Keratinocyte (primary cell): ENCODE measurements around the gene HDAC7. TPM values are rescaled to one million over a fixed set of nuclear protein-coding genes. Genes with fewer than 3 reads are reported as not detected.

ENCODE experiments used
- DNase-seq: peaks from one replicate; pipeline ENCODE4 v3.0.0-alpha.2; 2011; ENCODE audit warnings: low read depth, missing footprints, low spot score
- FAIRE-seq: peaks from 2 replicates; lab custom pipeline; 2011; peaks lifted over from hg19 to GRCh38; lab: Jason Lieb, UNC
- H2AFZ ChIP-seq: 2 replicates; pipeline ENCODE4 v1.6.0; 2012; ENCODE audit warnings: low read length, control low read depth, inconsistent platforms; ENCODE audit not compliant: control insufficient read depth
- H3K27ac ChIP-seq: 2 replicates; pipeline ENCODE4 v1.5.1; 2011; ENCODE audit warnings: low read length; ENCODE audit not compliant: control insufficient read depth, insufficient read depth
- H3K27me3 ChIP-seq: 3 replicates; pipeline ENCODE4 v1.6.0; 2011; ENCODE audit warnings: low read length; ENCODE audit not compliant: control insufficient read depth, insufficient read depth; ENCODE audit errors: extremely low read depth
- H3K36me3 ChIP-seq, 2 experiments: 2 replicates in 1 of 2; 3 replicates in 1 of 2; pipeline ENCODE4 v1.5.1; 2011; ENCODE audit warnings: low read length in 2 of 2, mild to moderate bottlenecking in 1 of 2; ENCODE audit not compliant: control insufficient read depth in 2 of 2, insufficient read depth in 2 of 2; ENCODE audit errors: extremely low read depth in 1 of 2
- H3K4me1 ChIP-seq: 3 replicates; pipeline ENCODE4 v1.5.1; 2011; ENCODE audit warnings: low read length; ENCODE audit not compliant: control insufficient read depth, insufficient read depth; ENCODE audit errors: extremely low read depth
- H3K4me2 ChIP-seq: 3 replicates; pipeline ENCODE4 v1.6.0; 2011; ENCODE audit warnings: low read depth, low read length; ENCODE audit not compliant: control insufficient read depth, insufficient read depth; ENCODE audit errors: extremely low read depth
- H3K4me3 ChIP-seq, 3 experiments: fragments of 200-600 bp in 1 of 3; sonication (generic) in 1 of 3; 2 replicates in 2 of 3; 3 replicates in 1 of 3; pipeline ENCODE4 v1.5.1; 2011 to 2016; ENCODE audit warnings: low read length in 3 of 3, mild to moderate bottlenecking in 3 of 3, control low read depth in 2 of 3, inconsistent platforms in 1 of 3, low read depth in 1 of 3, mixed read lengths in 1 of 3, mixed run types in 1 of 3, moderate library complexity in 1 of 3; ENCODE audit not compliant: control insufficient read depth in 2 of 3, insufficient read depth in 2 of 3; ENCODE audit errors: extremely low read depth in 1 of 3
- H3K79me2 ChIP-seq: 2 replicates; pipeline ENCODE4 v1.6.0; 2012; ENCODE audit warnings: low read length; ENCODE audit not compliant: control insufficient read depth, insufficient read depth
- H3K9ac ChIP-seq: 3 replicates; pipeline ENCODE4 v1.6.0; 2011; ENCODE audit warnings: low read length; ENCODE audit not compliant: control insufficient read depth, insufficient read depth; ENCODE audit errors: extremely low read depth
- H3K9me1 ChIP-seq: 3 replicates; pipeline ENCODE4 v1.6.0; 2011; ENCODE audit warnings: low read length; ENCODE audit not compliant: control insufficient read depth, insufficient read depth; ENCODE audit errors: extremely low read depth
- H3K9me3 ChIP-seq: 2 replicates; pipeline ENCODE4 v1.5.1; 2012; ENCODE audit warnings: low read depth, low read length; ENCODE audit not compliant: control insufficient read depth
- H4K20me1 ChIP-seq: 3 replicates; pipeline ENCODE4 v1.6.0; 2011; ENCODE audit warnings: low read length; ENCODE audit not compliant: control insufficient read depth, insufficient read depth; ENCODE audit errors: extremely low read depth
- CTCF ChIP-seq, 3 experiments: IDR thresholded peaks in 1 of 3; conservative IDR thresholded peaks in 1 of 3; optimal IDR thresholded peaks in 1 of 3; 2 replicates in 2 of 3; 3 replicates in 1 of 3; pipeline versions ENCODE3 to v1.5.1; 2011; ENCODE audit warnings: low read length in 3 of 3, mild to moderate bottlenecking in 3 of 3, moderate library complexity in 2 of 3, control low read depth in 1 of 3, inconsistent platforms in 1 of 3; ENCODE audit not compliant: insufficient read depth in 2 of 3; ENCODE audit errors: extremely low read depth in 1 of 3
- EZH2 ChIP-seq: IDR thresholded peaks from one replicate; pipeline ENCODE4 v1.6.1; 2012; ENCODE audit warnings: inconsistent platforms, mild to moderate bottlenecking, low read length, moderate library complexity
- dilution Hi-C: fragments of 300-500 bp; cut with MboI; formaldehyde crosslinking; loops from one replicate; pipeline ENCODE4 v1.7.0; 2020; ENCODE audit warnings: low sequenced_read_pairs; ENCODE audit not compliant: extremely low pct_ligation_motif_present
- polyA plus RNA-seq, 5 experiments: library from polyadenylated mRNA; depleted of rRNA in 3 of 5; stranded (reverse) in 3 of 5; stranded (forward) in 1 of 5; unstranded in 1 of 5; fragments of >200 nt; gene quantifications; 1 replicate in 1 of 5; 2 replicates in 3 of 5; 3 replicates in 1 of 5; pipeline versions ENCODE4 v1.2.1 to v1.2.3, GENCODE V29; 2011 to 2012; ENCODE audit warnings: missing spikeins in 2 of 5, low read depth in 1 of 5, low replicate concordance in 1 of 5

Gene HDAC7
- polyA plus RNA-seq, 1 donor (not counting 4 experiments of a cell fraction or from before 2014, with no cell fraction given) = 17.0 TPM

GRCh38 chr12:47789712-47790489 lies 29.8 kb downstream of the HDAC7 start:
- no peak for DNase-seq
- H3K4me1 ChIP-seq = no peaks in the 10 kb centered on the region

GRCh38 chr12:47789141-47789540 lies 30.6 kb downstream of the HDAC7 start:
- dilution Hi-C loops = no loop called here
- Histone ChIP-seq H3K4me3 (no peak overlapping the region), H3K27me3 (no peaks in the 10 kb centered on the region), H3K27ac (no peak overlapping the region), H3K4me2 (no peak overlapping the region), H4K20me1 (no peaks in the 10 kb centered on the region), H3K36me3 (peaks cover 60 to 61% of the 10 kb centered on the region in 2 experiments), H3K9ac (no peak overlapping the region), H3K79me2 (no peaks in the 10 kb centered on the region), H3K9me1 (no peaks in the 10 kb centered on the region), H3K9me3 (no peaks in the 10 kb centered on the region), H3K4me1 (no peaks in the 10 kb centered on the region), H2AFZ (no peak overlapping the region)
- no peak for TF ChIP-seq CTCF (optimal IDR thresholded peaks at IDR 0.05 in 1 of 3, IDR thresholded peaks at IDR 0.05 in 1 of 3, conservative IDR thresholded peaks at IDR 0.05 in 1 of 3; ENCODE audit: extremely low read depth in 1 of 3, insufficient read depth in 2 of 3, low read length in 3 of 3)
- no peak for TF ChIP-seq EZH2
- no peak for FAIRE-seq
- DNase-seq = no peak

More at GRCh38 chr12:47789712-47790489, 29.8 kb downstream of the HDAC7 start:
- no peak overlapping the region for H3K9ac ChIP-seq
- no peaks in the 10 kb centered on the region for H3K9me3 ChIP-seq
- no peak overlapping the region for H3K4me3 ChIP-seq
- H3K9me1 ChIP-seq = no peaks in the 10 kb centered on the region
- no peaks in the 10 kb centered on the region for H3K79me2 ChIP-seq
- H2AFZ ChIP-seq = no peak overlapping the region
- peaks cover 60 to 64% of the 10 kb centered on the region in 2 experiments for H3K36me3 ChIP-seq
- no peak for TF ChIP-seq EZH2
- TF ChIP-seq CTCF (optimal IDR thresholded peaks at IDR 0.05 in 1 of 3, IDR thresholded peaks at IDR 0.05 in 1 of 3, conservative IDR thresholded peaks at IDR 0.05 in 1 of 3; ENCODE audit: extremely low read depth in 1 of 3, insufficient read depth in 2 of 3, low read length in 3 of 3) = no peak
- no peaks in the 10 kb centered on the region for H3K27me3 ChIP-seq
- H3K4me2 ChIP-seq = no peak overlapping the region
- no peaks in the 10 kb centered on the region for H4K20me1 ChIP-seq
- H3K27ac ChIP-seq = no peak overlapping the region
- dilution Hi-C loops = no loop called here
- no peak for FAIRE-seq
